Astrocyte (in vitro differentiated cells and primary cell): ENCODE data around the gene EVC. TPM values are rescaled to one million over a fixed set of nuclear protein-coding genes. Genes with fewer than 3 reads are reported as not detected.
A peak's percentile ranks its signal among the peaks of the same experiment; 100 is the strongest.

Source experiments
- DNase-seq: peaks from one replicate; pipeline ENCODE4 v3.0.0-alpha.2; 2010; ENCODE audit warnings: low read depth
- FAIRE-seq: peaks from 2 replicates; lab custom pipeline; 2011; peaks lifted over from hg19 to GRCh38; lab: Jason Lieb, UNC
- H2AFZ ChIP-seq: 2 replicates; pipeline ENCODE4 v1.6.0; 2012; ENCODE audit warnings: low read depth, low read length, inconsistent platforms
- H3K27ac ChIP-seq: 2 replicates; pipeline ENCODE4 v1.5.1; 2011; ENCODE audit warnings: low read depth, low read length, inconsistent platforms
- H3K27me3 ChIP-seq: 2 replicates; pipeline ENCODE4 v1.6.0; 2011; ENCODE audit warnings: low read length, inconsistent platforms; ENCODE audit not compliant: insufficient read depth
- H3K36me3 ChIP-seq: 2 replicates; pipeline ENCODE4 v1.5.1; 2011; ENCODE audit warnings: low read length, inconsistent platforms; ENCODE audit not compliant: insufficient read depth
- H3K4me1 ChIP-seq: 2 replicates; pipeline ENCODE4 v1.5.1; 2011; ENCODE audit warnings: low read length, inconsistent platforms; ENCODE audit not compliant: insufficient read depth
- H3K4me2 ChIP-seq: 2 replicates; pipeline ENCODE4 v1.6.0; 2012; ENCODE audit warnings: low read length, inconsistent platforms
- H3K4me3 ChIP-seq: 2 replicates; pipeline ENCODE4 v1.5.1; 2011; ENCODE audit warnings: low read depth, mild to moderate bottlenecking, low read length, inconsistent platforms; ENCODE audit not compliant: insufficient read depth
- H3K79me2 ChIP-seq: 2 replicates; pipeline ENCODE4 v1.6.0; 2012; ENCODE audit warnings: mild to moderate bottlenecking, low read length, inconsistent platforms; ENCODE audit not compliant: insufficient read depth
- H3K9ac ChIP-seq: 2 replicates; pipeline ENCODE4 v1.6.0; 2012; ENCODE audit warnings: mild to moderate bottlenecking, low read length, inconsistent platforms
- H3K9me3 ChIP-seq: 2 replicates; pipeline ENCODE4 v1.5.1; 2012; ENCODE audit warnings: low read depth, mild to moderate bottlenecking, low read length, inconsistent platforms; ENCODE audit not compliant: insufficient read depth
- H4K20me1 ChIP-seq: 2 replicates; pipeline ENCODE4 v1.6.0; 2012; ENCODE audit warnings: low read length, inconsistent platforms; ENCODE audit not compliant: insufficient read depth
- H3K27ac Mint-ChIP-seq: one replicate; pipeline ENCODE4 v1.8.0; 2021; ENCODE audit warnings: mild to moderate bottlenecking, mixed read lengths; ENCODE audit not compliant: unreplicated experiment
- H3K27me3 Mint-ChIP-seq: one replicate; pipeline ENCODE4 v1.8.0; 2021; ENCODE audit warnings: low read depth, mixed read lengths; ENCODE audit not compliant: unreplicated experiment
- H3K36me3 Mint-ChIP-seq: one replicate; pipeline ENCODE4 v1.8.0; 2021; ENCODE audit warnings: low read depth, mixed read lengths; ENCODE audit not compliant: unreplicated experiment
- H3K4me1 Mint-ChIP-seq: one replicate; pipeline ENCODE4 v1.8.0; 2021; ENCODE audit warnings: low read depth, mixed read lengths; ENCODE audit not compliant: unreplicated experiment
- H3K4me3 Mint-ChIP-seq: one replicate; pipeline ENCODE4 v1.8.0; 2021; ENCODE audit warnings: mild to moderate bottlenecking, moderate library complexity, mixed read lengths; ENCODE audit not compliant: unreplicated experiment
- H3K9me3 Mint-ChIP-seq: one replicate; pipeline ENCODE4 v1.8.0; 2021; ENCODE audit warnings: mild to moderate bottlenecking, mixed read lengths; ENCODE audit not compliant: unreplicated experiment
- CTCF ChIP-seq: IDR thresholded peaks from 2 replicates; pipeline ENCODE4 v1.5.1; 2011; ENCODE audit warnings: low read depth, mild to moderate bottlenecking, inconsistent platforms, low read length, moderate library complexity; ENCODE audit not compliant: insufficient read depth
- EZH2 ChIP-seq: IDR thresholded peaks from 2 replicates; pipeline ENCODE4 v1.6.1; 2012; ENCODE audit warnings: mild to moderate bottlenecking, low read length, inconsistent platforms; ENCODE audit not compliant: insufficient read depth
- total RNA-seq: library from RNA; stranded (reverse); gene quantifications from 2 replicates; pipeline ENCODE4 v1.2.1, GENCODE V29; 2021

The EVC gene
- total RNA-seq, 1 donor from 2014 or later: 23.9 TPM

GRCh38 chr4:5712517-5712916, 1.5 kb downstream of the EVC start:
- peaks cover 34% of the 10 kb centered on the region for H3K4me1 ChIP-seq
- Mint-ChIP-seq H3K36me3 (peaks cover 15% of the 10 kb centered on the region), H3K9me3 (peaks cover 6% of the 10 kb centered on the region), H3K27ac (no peak overlapping the region), H3K4me3 (peak overlapping the region; percentile 89), H3K4me1 (peaks cover 17% of the 10 kb centered on the region), H3K27me3 (peaks cover under 1% of the 10 kb centered on the region)
- H3K27me3 ChIP-seq: no peaks in the 10 kb centered on the region
- peaks cover 59% of the 10 kb centered on the region for H3K79me2 ChIP-seq
- peaks cover 5% of the 10 kb centered on the region for H3K9me3 ChIP-seq
- H4K20me1 ChIP-seq: peaks cover 50% of the 10 kb centered on the region
- FAIRE-seq (no peak), DNase-seq (peak; percentile 96)
- TF ChIP-seq EZH2: no peak
- no peak for TF ChIP-seq CTCF
- H3K9ac ChIP-seq: peak overlapping the region; percentile 86
- peak overlapping the region; percentile 93 for H3K4me2 ChIP-seq
- peak overlapping the region; percentile 96 for H3K27ac ChIP-seq
- H3K4me3 ChIP-seq: peak overlapping the region; percentile 74
- no peak overlapping the region for H2AFZ ChIP-seq
- peaks cover 5% of the 10 kb centered on the region for H3K36me3 ChIP-seq

- Histone ChIP-seq H3K79me2 (peaks cover 61% of the 10 kb centered on the region), H4K20me1 (peaks cover 54% of the 10 kb centered on the region), H3K4me2 (peak overlapping the region; percentile 93), H3K27ac (peak overlapping the region; percentile 96), H3K36me3 (peaks cover 5% of the 10 kb centered on the region), H3K9ac (peak overlapping the region; percentile 86), H3K4me1 (peaks cover 30% of the 10 kb centered on the region), H3K9me3 (peaks cover 5% of the 10 kb centered on the region), H3K4me3 (peak overlapping the region; percentile 74), H3K27me3 (no peaks in the 10 kb centered on the region), H2AFZ (no peak overlapping the region)
- no peaks in the 10 kb centered on the region for H3K27me3 Mint-ChIP-seq
- no peak for DNase-seq
- peak overlapping the region; percentile 89 for H3K4me3 Mint-ChIP-seq
- H3K36me3 Mint-ChIP-seq: peaks cover 18% of the 10 kb centered on the region
- H3K9me3 Mint-ChIP-seq: peaks cover 6% of the 10 kb centered on the region
- TF ChIP-seq CTCF (no peak), EZH2 (no peak)
- FAIRE-seq: no peak
- no peak overlapping the region for H3K27ac Mint-ChIP-seq
- peaks cover 17% of the 10 kb centered on the region for H3K4me1 Mint-ChIP-seq
Measured at GRCh38 chr4:5712931-5713330, 1.9 kb downstream of the EVC start.

GRCh38 chr4:5713861-5714260, 2.9 kb downstream of the EVC start:
- no peak overlapping the region for H3K4me2 ChIP-seq
- no peak overlapping the region for H3K27ac Mint-ChIP-seq
- FAIRE-seq: no peak
- no peaks in the 10 kb centered on the region for H3K27me3 ChIP-seq
- peaks cover 25% of the 10 kb centered on the region for H3K4me1 ChIP-seq
- no peak for DNase-seq
- no peak overlapping the region for H3K9ac ChIP-seq
- no peaks in the 10 kb centered on the region for H3K27me3 Mint-ChIP-seq
- no peak overlapping the region for H3K4me3 ChIP-seq
- H3K9me3 ChIP-seq: peaks cover 5% of the 10 kb centered on the region
- no peak overlapping the region for H2AFZ ChIP-seq
- peaks cover 18% of the 10 kb centered on the region for H3K36me3 Mint-ChIP-seq
- no peak overlapping the region for H3K27ac ChIP-seq
- H3K9me3 Mint-ChIP-seq: peaks cover 6% of the 10 kb centered on the region
- H3K4me1 Mint-ChIP-seq: peaks cover 17% of the 10 kb centered on the region
- peaks cover 70% of the 10 kb centered on the region for H3K79me2 ChIP-seq
- no peak overlapping the region for H3K4me3 Mint-ChIP-seq
- peaks cover 5% of the 10 kb centered on the region for H3K36me3 ChIP-seq
- H4K20me1 ChIP-seq: peaks cover 62% of the 10 kb centered on the region
- TF ChIP-seq EZH2 (no peak), CTCF (no peak)
